Liver (tissue), 9 donors: ENCODE data around the gene PNMA8C. TPM values are rescaled to one million over a fixed set of nuclear protein-coding genes. Genes with fewer than 3 reads are reported as not detected.
"Not testable (repeated sequence)": the region's sequence is repeated elsewhere in the genome, so short reads cannot be mapped to it uniquely, and the experiment has no call there.

Experiments used
- DNase-seq: peaks from one replicate; pipeline ENCODE4 v3.0.0-alpha.2; 2017; ENCODE audit warnings: low spot score
- H3K27ac ChIP-seq, 2 donors: one replicate each; pipeline ENCODE4 v1.7.0; 2013; ENCODE audit warnings: inconsistent platforms in 2 of 2, low read length in 2 of 2, control low read depth in 1 of 2, low read depth in 1 of 2, mild to moderate bottlenecking in 1 of 2
- H3K27me3 ChIP-seq, 4 donors: one replicate each; pipeline versions ENCODE4 v1.6.1 to v1.7.0; 2013; ENCODE audit warnings: low read length in 3 of 4, inconsistent platforms in 1 of 4, mild to moderate bottlenecking in 1 of 4, moderate library complexity in 1 of 4; ENCODE audit not compliant: control insufficient read depth in 4 of 4, insufficient read depth in 4 of 4
- H3K36me3 ChIP-seq, 4 donors: one replicate each; pipeline versions ENCODE4 v1.6.1 to v1.7.0; 2013; ENCODE audit warnings: low read length in 3 of 4, mild to moderate bottlenecking in 3 of 4, low read depth in 1 of 4, moderate library complexity in 1 of 4; ENCODE audit not compliant: control insufficient read depth in 4 of 4, insufficient read depth in 3 of 4
- H3K4me1 ChIP-seq, 4 donors: one replicate each; pipeline versions ENCODE4 v1.6.1 to v1.7.0; 2013; ENCODE audit warnings: low read length in 3 of 4, mild to moderate bottlenecking in 3 of 4, moderate library complexity in 1 of 4; ENCODE audit not compliant: control insufficient read depth in 4 of 4, insufficient read depth in 4 of 4
- H3K4me3 ChIP-seq, 3 donors: one replicate each; pipeline versions ENCODE4 v1.6.1 to v1.7.0; 2013; ENCODE audit warnings: low read length in 3 of 3, control low read depth in 1 of 3, low read depth in 1 of 3, mild to moderate bottlenecking in 1 of 3
- H3K9ac ChIP-seq, 2 donors: one replicate each; pipeline ENCODE4 v1.7.0; 2013; ENCODE audit warnings: low read length in 2 of 2, mild to moderate bottlenecking in 2 of 2, moderate library complexity in 2 of 2, control low read depth in 1 of 2, low read depth in 1 of 2
- H3K9me3 ChIP-seq, 4 donors: one replicate each; pipeline versions ENCODE4 v1.6.1 to v1.7.0; 2013; ENCODE audit warnings: low read length in 3 of 4; ENCODE audit not compliant: control insufficient read depth in 4 of 4
- FOXA1 ChIP-seq: IDR thresholded peaks from 2 replicates; pipeline ENCODE4 v1.6.1; 2016; ENCODE audit warnings: antibody characterized with exemption
- FOXA2 ChIP-seq: IDR thresholded peaks from 2 replicates; pipeline ENCODE4 v1.6.1; 2016; ENCODE audit warnings: antibody characterized with exemption
- JUND ChIP-seq, 2 donors: IDR thresholded peaks; 2 replicates each; pipeline ENCODE4 v1.6.1; 2016; ENCODE audit warnings: antibody characterized with exemption in 2 of 2
- RXRA ChIP-seq, 2 donors: IDR thresholded peaks; 2 replicates each; pipeline ENCODE4 v1.6.1; 2017 to 2018; ENCODE audit warnings: antibody characterized with exemption in 2 of 2, mild to moderate bottlenecking in 1 of 2
- SP1 ChIP-seq: IDR thresholded peaks from 2 replicates; pipeline ENCODE4 v1.6.1; 2018; ENCODE audit warnings: antibody characterized with exemption, mild to moderate bottlenecking
- TAF1 ChIP-seq: conservative IDR thresholded peaks from 2 replicates; pipeline ENCODE4 v1.6.1; 2016; ENCODE audit warnings: antibody characterized with exemption, mild to moderate bottlenecking
- YY1 ChIP-seq: IDR thresholded peaks from 2 replicates; pipeline ENCODE4 v1.6.1; 2016; ENCODE audit warnings: antibody characterized with exemption, mild to moderate bottlenecking
- WGBS: extraction: QIAGEN DNeasy Blood & Tissue Kit; methylation state at CpG from one replicate; pipeline ENCODE4 v1.1.7; 2013; 5-methylcytosine and 5-hydroxymethylcytosine counted together
- polyA plus RNA-seq, 2 donors: library from polyadenylated mRNA; stranded (reverse) in 1 of 2; unstranded in 1 of 2; fragments of 200-250 nt in 1 of 2; fragments of >200 nt in 1 of 2; fragmentation: Nextera tagmentation in 1 of 2; extraction: Ambion mirVana in 1 of 2; gene quantifications; one replicate each; pipeline versions ENCODE4 v1.2.1 to v1.2.3, GENCODE V29; 2013 to 2015
- total RNA-seq, 2 donors: library from RNA; depleted of rRNA; stranded (reverse); fragments of >200 nt; gene quantifications; one replicate each; pipeline ENCODE4 v1.2.3, GENCODE V29; 2014
- TF ChIP-seq, protein P1 (sequence below): IDR thresholded peaks from 2 replicates; pipeline ENCODE4 v1.6.1; 2016; ENCODE audit warnings: antibody characterized with exemption
- TF ChIP-seq, protein P2 (sequence below): IDR thresholded peaks from 2 replicates; pipeline ENCODE4 v1.6.1; 2016; ENCODE audit warnings: antibody characterized with exemption
- donor health status: healthy.
- donor health status: healthy.
- donor health status: healthy.
- donor health status: healthy.
- donor health status: healthy.

Gene PNMA8C
- total and polyA plus RNA-seq, 4 donors = under 0.01 TPM; not detected in 3

DNA sequence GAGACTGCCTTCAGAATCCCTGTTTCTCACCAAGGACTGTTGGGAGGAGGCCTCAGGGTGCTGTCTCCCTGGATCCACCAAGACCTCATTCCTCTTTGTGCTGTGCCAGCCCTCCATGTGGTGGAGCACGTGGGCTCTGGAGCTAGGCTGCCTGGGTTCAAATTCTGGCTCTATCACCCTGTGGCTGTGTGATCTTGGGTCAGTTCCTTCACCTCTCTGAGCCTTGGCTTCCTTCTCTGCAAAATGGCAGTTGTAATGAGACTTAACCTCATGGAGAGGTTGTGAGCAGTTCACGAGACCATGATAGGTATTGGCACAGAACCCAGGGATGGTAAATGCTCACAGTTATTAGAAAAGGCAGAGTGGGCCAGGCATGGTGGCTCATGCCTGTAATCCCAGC lies 6.4 kb downstream of the PNMA8C start:
- Histone ChIP-seq H3K9ac (no peak overlapping the region), H3K27ac (no peak overlapping the region), H3K4me3 (no peak overlapping the region), H3K36me3 (no peaks in the 10 kb centered on the region), H3K4me1 (peaks cover 4 to 10% (median 9%) of the 10 kb centered on the region in 4 donors), H3K9me3 (no peaks in the 10 kb centered on the region), H3K27me3 (peaks cover 0 to 2% (median 0%) of the 10 kb centered on the region in 4 donors)
- 79% methylated on average over 2 of the region's 2 CpGs for WGBS
- no peak for DNase-seq
- TF ChIP-seq, protein P1, sequence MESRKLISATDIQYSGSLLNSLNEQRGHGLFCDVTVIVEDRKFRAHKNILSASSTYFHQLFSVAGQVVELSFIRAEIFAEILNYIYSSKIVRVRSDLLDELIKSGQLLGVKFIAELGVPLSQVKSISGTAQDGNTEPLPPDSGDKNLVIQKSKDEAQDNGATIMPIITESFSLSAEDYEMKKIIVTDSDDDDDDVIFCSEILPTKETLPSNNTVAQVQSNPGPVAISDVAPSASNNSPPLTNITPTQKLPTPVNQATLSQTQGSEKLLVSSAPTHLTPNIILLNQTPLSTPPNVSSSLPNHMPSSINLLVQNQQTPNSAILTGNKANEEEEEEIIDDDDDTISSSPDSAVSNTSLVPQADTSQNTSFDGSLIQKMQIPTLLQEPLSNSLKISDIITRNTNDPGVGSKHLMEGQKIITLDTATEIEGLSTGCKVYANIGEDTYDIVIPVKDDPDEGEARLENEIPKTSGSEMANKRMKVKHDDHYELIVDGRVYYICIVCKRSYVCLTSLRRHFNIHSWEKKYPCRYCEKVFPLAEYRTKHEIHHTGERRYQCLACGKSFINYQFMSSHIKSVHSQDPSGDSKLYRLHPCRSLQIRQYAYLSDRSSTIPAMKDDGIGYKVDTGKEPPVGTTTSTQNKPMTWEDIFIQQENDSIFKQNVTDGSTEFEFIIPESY = no peak
- TF ChIP-seq FOXA2 (no peak), SP1 (no peak), YY1 (no peak), TAF1 (no peak)

DNA sequence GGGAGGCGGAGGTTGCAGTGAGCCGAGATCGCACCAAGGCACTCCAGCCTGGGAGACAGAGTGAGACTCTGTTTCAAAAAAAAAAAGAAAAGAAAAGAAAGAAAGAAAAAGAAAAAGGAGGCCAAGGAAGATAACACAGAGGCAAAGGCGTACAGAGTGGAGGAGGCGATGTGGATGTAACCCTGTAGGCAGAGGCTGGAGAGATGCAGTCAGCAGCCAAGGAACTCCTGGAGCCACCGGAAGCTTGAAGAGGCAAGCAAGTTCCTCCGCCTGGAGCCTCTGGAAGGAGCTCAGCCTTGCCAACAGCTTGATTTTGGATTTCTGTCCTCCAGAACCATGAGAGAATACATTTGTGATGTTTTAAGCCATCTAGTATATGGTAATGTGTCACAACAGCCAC lies 8.7 kb downstream of the PNMA8C start:
- no peak overlapping the region for H3K4me3 ChIP-seq
- peaks cover 0 to 2% (median 0%) of the 10 kb centered on the region in 4 donors for H3K27me3 ChIP-seq
- H3K9ac ChIP-seq = no peak overlapping the region
- no peak for DNase-seq
- H3K27ac ChIP-seq = no peak overlapping the region
- H3K9me3 ChIP-seq = no peaks in the 10 kb centered on the region
- H3K4me1 ChIP-seq = peaks cover 0 to 4% (median 3%) of the 10 kb centered on the region in 4 donors
- H3K36me3 ChIP-seq = no peaks in the 10 kb centered on the region
- TF ChIP-seq SP1 (no peak), RXRA (IDR thresholded peaks at IDR 0.05) (no peak), FOXA1 (no peak), JUND (IDR thresholded peaks at IDR 0.05) (no peak)
- TF ChIP-seq, protein P2, sequence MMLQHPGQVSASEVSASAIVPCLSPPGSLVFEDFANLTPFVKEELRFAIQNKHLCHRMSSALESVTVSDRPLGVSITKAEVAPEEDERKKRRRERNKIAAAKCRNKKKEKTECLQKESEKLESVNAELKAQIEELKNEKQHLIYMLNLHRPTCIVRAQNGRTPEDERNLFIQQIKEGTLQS = no peak
- 88% methylated on average over 7 of the region's 7 CpGs for WGBS

DNA sequence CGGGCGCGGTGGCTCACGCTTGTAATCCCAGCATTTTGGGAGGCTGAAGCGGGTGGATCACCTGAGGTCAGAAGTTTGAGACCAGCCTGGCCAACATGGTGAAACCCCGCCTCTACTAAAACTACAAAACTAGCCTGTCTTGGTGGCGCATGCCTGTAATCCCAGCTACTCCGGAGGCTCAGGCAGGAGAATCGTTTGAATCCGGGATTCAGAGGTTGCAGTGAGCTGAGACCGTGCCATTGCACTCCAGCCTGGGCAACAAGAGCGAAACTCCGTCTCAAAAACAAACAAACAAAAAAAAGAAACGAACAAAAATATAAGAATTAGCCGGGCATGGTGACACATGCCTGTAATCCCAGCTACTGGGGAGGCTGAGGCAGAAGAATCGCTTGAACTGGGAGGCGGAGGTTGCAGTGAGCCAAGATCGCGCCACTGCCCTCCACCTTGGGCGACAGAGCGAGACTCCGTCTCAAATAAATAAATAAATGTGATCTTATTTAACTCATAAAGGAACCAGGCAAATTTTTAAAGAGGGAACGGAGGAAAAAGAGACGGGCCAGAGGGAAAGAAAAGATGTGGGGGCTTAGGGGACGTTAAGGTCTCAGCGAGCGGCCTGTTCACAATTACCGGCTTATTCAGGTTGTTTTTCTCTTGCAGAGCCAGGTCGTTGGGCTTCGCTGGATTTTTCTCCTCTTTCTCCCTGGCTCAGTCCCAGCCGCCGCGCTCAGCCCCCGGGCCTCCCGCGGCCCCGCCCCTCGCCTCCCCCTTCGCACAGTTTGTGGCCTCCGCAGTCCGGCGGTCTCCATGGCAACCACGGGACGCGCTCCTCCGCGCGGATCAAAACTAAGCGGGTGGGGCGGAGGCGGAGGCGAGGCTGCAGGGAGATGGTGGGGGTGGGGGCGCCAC lies 12.7 kb downstream of the PNMA8C start:
- DNase-seq = peak; percentile 89
- H3K27ac ChIP-seq, H3K36me3 ChIP-seq, H3K27me3 ChIP-seq, H3K9ac ChIP-seq, H3K9me3 ChIP-seq: not testable (repeated sequence)
- 25% methylated on average over 53 of the region's 53 CpGs for WGBS
- Histone ChIP-seq H3K4me1 (peaks cover 2 to 12% (median 3%) of the 10 kb centered on the region in 4 donors), H3K4me3 (peak overlapping the region in 1 of 3 donors; percentile 18)

DNA sequence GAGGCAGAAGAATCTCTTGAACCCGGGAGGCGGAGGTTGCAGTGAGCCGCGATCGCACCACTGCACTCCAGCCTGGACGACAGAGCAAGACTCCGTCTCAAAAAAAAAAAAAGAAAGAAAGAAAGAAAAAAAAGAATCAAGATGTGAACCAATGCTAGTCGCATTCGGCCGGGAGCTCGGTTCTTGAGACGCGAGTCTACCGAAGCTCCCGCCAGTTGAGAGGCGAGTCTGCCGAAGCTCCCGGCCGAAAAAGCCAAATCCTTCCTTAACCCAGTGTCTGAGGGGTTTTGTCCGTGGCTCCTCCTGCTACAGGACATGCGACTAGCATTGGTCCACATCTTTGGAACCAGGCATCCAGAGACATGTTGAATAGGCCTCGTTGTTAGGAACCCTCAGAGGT lies 13.8 kb downstream of the PNMA8C start:
- H3K9me3 ChIP-seq, DNase-seq, H3K9ac ChIP-seq, H3K4me3 ChIP-seq, H3K27me3 ChIP-seq, H3K36me3 ChIP-seq, H3K27ac ChIP-seq: not testable (repeated sequence)
- WGBS = 97% methylated on average over 22 of the region's 22 CpGs
- H3K4me1 ChIP-seq = peaks cover 2 to 12% (median 3%) of the 10 kb centered on the region in 4 donors
